ENCODE results near the gene FKBP1A. TPM values are rescaled to one million over a fixed set of nuclear protein-coding genes. Genes with fewer than 3 reads are reported as not detected.

FKBP1A gene
- total and polyA plus RNA-seq, 10 of the 15 experiments (the other 5 are each of a cell fraction or from before 2014, with no cell fraction given) = 103 to 687 (median 254) TPM

DNA sequence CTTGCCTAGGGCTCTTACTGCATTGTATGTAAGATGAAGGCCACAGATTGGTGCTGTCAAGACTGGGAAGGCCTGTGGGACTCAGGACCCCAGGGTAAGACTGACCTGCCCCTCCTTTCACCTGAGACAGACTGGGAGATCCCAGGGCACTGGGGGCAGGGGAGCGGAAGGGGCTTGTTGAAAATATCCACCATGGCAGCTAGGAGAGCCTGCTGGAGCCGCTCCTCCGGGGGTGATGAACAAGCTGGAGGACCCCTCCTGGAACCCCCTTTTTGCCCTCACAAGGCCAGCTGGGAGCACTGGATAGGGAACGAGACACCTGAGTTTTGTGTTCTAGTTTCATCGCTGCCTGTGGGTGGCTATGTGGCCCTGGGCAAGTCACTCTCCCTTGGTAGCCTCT lies 54.8 kb downstream of the FKBP1A start:
- no TSS peak for BruUV-seq (replicated peaks)
- Histone ChIP-seq H3K4me1 (ENCODE audit: control insufficient read depth, insufficient read depth, low read length) (peaks cover 5% of the 10 kb centered on the region), H3K27me3 (replicated peaks in 1 of 2; ENCODE audit: control insufficient read depth in 2 of 2, insufficient read depth in 2 of 2, low read length in 1 of 2) (no peaks in the 10 kb centered on the region), H3K79me2 (ENCODE audit: control insufficient read depth, insufficient read depth, low read length) (no peaks in the 10 kb centered on the region), H3K36me3 (ENCODE audit: control insufficient read depth in 2 of 2, insufficient read depth in 2 of 2, low read length in 1 of 2) (no peaks in the 10 kb centered on the region; a peak in 2 of 4 replicates), H3K9ac (ENCODE audit: control insufficient read depth, insufficient read depth, low read length) (no peak overlapping the region), H3K9me3 (replicated peaks; ENCODE audit: control insufficient read depth, insufficient read depth, low read length) (no peaks in the 10 kb centered on the region), H4K20me1 (ENCODE audit: control insufficient read depth, insufficient read depth) (no peaks in the 10 kb centered on the region; the same call in none of the 2 replicates), H3K27ac (ENCODE audit: control insufficient read depth, insufficient read depth) (no peak overlapping the region), H3K4me2 (ENCODE audit: control insufficient read depth, insufficient read depth) (no peak overlapping the region), H3K4me3 (no peak overlapping the region), H2AFZ (ENCODE audit: control insufficient read depth, low read depth, low read length) (no peak overlapping the region)
- FAIRE-seq = no peak
- 91% methylated on average over 5 of the region's 5 CpGs for WGBS (ENCODE audit: insufficient coverage, insufficient replicate concordance, low lambda C conversion rate, missing lambda C conversion rate)
- DNase-seq (ENCODE audit: low read depth, low spot score) = no peak
- ChIA-PET RAD21 (ENCODE audit: unreplicated experiment) (no interaction called here), CTCF (no interaction called here), SMC1A (ENCODE audit: uncharacterized antibody, unreplicated experiment) (interaction anchor here (1.2 kb wide), 1 partner anchor 97 kb away, joined by 3 read pairs; no protein-coding TSS in a partner anchor), POLR2A (no interaction called here)
- in situ Hi-C loops (cut with MboI) (no loop called here), intact Hi-C loops (cut with micrococcal nuclease; ENCODE audit: unreplicated experiment) (no loop called here)
- no peak for TF ChIP-seq SP1 (IDR thresholded peaks at IDR 0.05; ENCODE audit: low read depth, low read length)
- TF ChIP-seq MTA2 (IDR thresholded peaks at IDR 0.05; ENCODE audit: low read depth) = no peak
- TF ChIP-seq ZNF274 (IDR thresholded peaks at IDR 0.05; ENCODE audit: insufficient read depth, insufficient read length) = no peak
- TF ChIP-seq PAX8 (IDR thresholded peaks at IDR 0.05) = no peak
- TF ChIP-seq, protein P1, sequence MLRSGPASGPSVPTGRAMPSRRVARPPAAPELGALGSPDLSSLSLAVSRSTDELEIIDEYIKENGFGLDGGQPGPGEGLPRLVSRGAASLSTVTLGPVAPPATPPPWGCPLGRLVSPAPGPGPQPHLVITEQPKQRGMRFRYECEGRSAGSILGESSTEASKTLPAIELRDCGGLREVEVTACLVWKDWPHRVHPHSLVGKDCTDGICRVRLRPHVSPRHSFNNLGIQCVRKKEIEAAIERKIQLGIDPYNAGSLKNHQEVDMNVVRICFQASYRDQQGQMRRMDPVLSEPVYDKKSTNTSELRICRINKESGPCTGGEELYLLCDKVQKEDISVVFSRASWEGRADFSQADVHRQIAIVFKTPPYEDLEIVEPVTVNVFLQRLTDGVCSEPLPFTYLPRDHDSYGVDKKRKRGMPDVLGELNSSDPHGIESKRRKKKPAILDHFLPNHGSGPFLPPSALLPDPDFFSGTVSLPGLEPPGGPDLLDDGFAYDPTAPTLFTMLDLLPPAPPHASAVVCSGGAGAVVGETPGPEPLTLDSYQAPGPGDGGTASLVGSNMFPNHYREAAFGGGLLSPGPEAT (IDR thresholded peaks at IDR 0.05; ENCODE audit: low read depth) = no peak
- no peak for TF ChIP-seq EGR1 (IDR thresholded peaks at IDR 0.05; ENCODE audit: borderline replicate concordance in 1 of 2, low read depth in 2 of 2, low read length in 2 of 2)
- TF ChIP-seq, protein P2, sequence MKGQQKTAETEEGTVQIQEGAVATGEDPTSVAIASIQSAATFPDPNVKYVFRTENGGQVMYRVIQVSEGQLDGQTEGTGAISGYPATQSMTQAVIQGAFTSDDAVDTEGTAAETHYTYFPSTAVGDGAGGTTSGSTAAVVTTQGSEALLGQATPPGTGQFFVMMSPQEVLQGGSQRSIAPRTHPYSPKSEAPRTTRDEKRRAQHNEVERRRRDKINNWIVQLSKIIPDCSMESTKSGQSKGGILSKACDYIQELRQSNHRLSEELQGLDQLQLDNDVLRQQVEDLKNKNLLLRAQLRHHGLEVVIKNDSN (IDR thresholded peaks at IDR 0.05; ENCODE audit: borderline replicate concordance, extremely low read length, insufficient read depth, low read depth, low read length) = no peak
- no peak for TF ChIP-seq RAD51 (IDR thresholded peaks at IDR 0.05)
- no peak for ATAC-seq

Measured in GM12878 (cell line).